ENCODE measurements around the gene DUSP22. TPM values are rescaled to one million over a fixed set of nuclear protein-coding genes. Genes with fewer than 3 reads are reported as not detected.
A peak's percentile ranks its signal among the peaks of the same experiment; 100 is the strongest.

The DUSP22 gene
- total and polyA plus RNA-seq, 2 donors (not counting 1 experiment from before 2014, with no cell fraction given), result 117 to 133 TPM

- Mint-ChIP-seq H3K27me3 (no peaks in the 10 kb centered on the region), H3K27ac (peak overlapping the region; percentile 93), H3K4me3 (peak overlapping the region; percentile 76), H3K4me1 (peaks cover 62% of the 10 kb centered on the region), H3K9me3 (ENCODE audit: insufficient read depth) (peaks cover 2% of the 10 kb centered on the region)
- H3K79me2 ChIP-seq (ENCODE audit: control insufficient read depth, insufficient read depth, low read length), result peaks cover 77% of the 10 kb centered on the region
- peaks cover 0 to 15% of the 10 kb centered on the region in 2 experiments for H3K36me3 ChIP-seq (replicated peaks in 1 of 2; ENCODE audit: control extremely low read depth in 1 of 2, control insufficient read depth in 1 of 2, extremely low read depth in 1 of 2, insufficient read depth in 2 of 2, low read length in 1 of 2)
- DNase-seq (peak; percentile 52), ATAC-seq (ENCODE audit: low read depth) (peak; percentile 29)
- H3K9me3 ChIP-seq (ENCODE audit: control extremely low read depth in 1 of 3, control insufficient read depth in 2 of 3, insufficient read depth in 1 of 3, low read length in 2 of 3), result peaks cover 0 to 4% (median 0%) of the 10 kb centered on the region in 3 donors
- H2AFZ ChIP-seq (ENCODE audit: insufficient read depth, low read depth, low read length, poor library complexity, severe bottlenecking), result peak overlapping the region; percentile 61
- H3K27ac ChIP-seq (ENCODE audit: low read length in 2 of 2), result peak overlapping the region; percentile 54 to 73
- TF ChIP-seq CTCF (IDR thresholded peaks at IDR 0.05), result no peak
- TF ChIP-seq EZH2 (IDR thresholded peaks at IDR 0.05; ENCODE audit: borderline replicate concordance, insufficient read depth, low read depth, low read length, poor library complexity, severe bottlenecking), result no peak
- CTCF ChIA-PET, result interaction anchor here (0.7 to 0.8 kb wide), 2 partner anchors 20 to 91 kb away, joined by 3 to 4 read pairs; no protein-coding TSS in a partner anchor
- H3K4me1 ChIP-seq (ENCODE audit: control insufficient read depth in 2 of 2, insufficient read depth in 2 of 2, low read length in 2 of 2), result peaks cover 95 to 96% of the 10 kb centered on the region in 2 donors
- 72% methylated on average over 18 of the region's 18 CpGs for WGBS (ENCODE audit: insufficient coverage)
- intact Hi-C loops (cut with micrococcal nuclease), result loop anchor here (2.0 kb wide), 2 partner anchors 15 to 21 kb away; no protein-coding TSS in a partner anchor
- peak overlapping the region; percentile 51 for H3K4me2 ChIP-seq (replicated peaks; ENCODE audit: low read depth, low read length, poor library complexity, severe bottlenecking)
- peak overlapping the region in 1 of 5 experiments; percentile 12 for H3K4me3 ChIP-seq (ENCODE audit: control extremely low read depth in 1 of 5, extremely low read depth in 1 of 5, insufficient read depth in 1 of 5, low read depth in 2 of 5, low read length in 4 of 5)
- H4K20me1 ChIP-seq (ENCODE audit: control insufficient read depth, insufficient read depth, low read length, poor library complexity, severe bottlenecking), result no peaks in the 10 kb centered on the region
- POLR2A ChIA-PET, result interaction anchor here (0.8 to 1.5 kb wide), 3 partner anchors 16 to 39 kb away, joined by 3 to 11 read pairs (median 3); no protein-coding TSS in a partner anchor
- peak overlapping the region; percentile 11 for H3K9ac ChIP-seq (ENCODE audit: low read length)
- no peaks in the 10 kb centered on the region for H3K27me3 ChIP-seq (replicated peaks in 1 of 4; ENCODE audit: control extremely low read depth in 1 of 4, control insufficient read depth in 3 of 4, insufficient read depth in 4 of 4, low read length in 3 of 4)
These were observed 25.3 kb downstream of the DUSP22 start for GRCh38 chr6:317448-318144.
